Endothelial cell of umbilical vein (primary cell): ENCODE data around the gene SCO2.

Source experiments
- FOS ChIP-seq: IDR thresholded peaks from 2 replicates; pipeline ENCODE4 v1.6.1; 2011; ENCODE audit warnings: mild to moderate bottlenecking, low read length, moderate library complexity, borderline replicate concordance; ENCODE audit not compliant: insufficient read depth
- POLR2A ChIP-seq: IDR thresholded peaks from 2 replicates; pipeline ENCODE4 v1.6.1; 2012; ENCODE audit warnings: low read depth, mild to moderate bottlenecking, control low read depth, low read length
- POLR2AphosphoS5 ChIP-seq: IDR thresholded peaks from 2 replicates; pipeline ENCODE4 v1.6.1; 2012; ENCODE audit warnings: low read depth, mild to moderate bottlenecking, control low read depth, low read length, moderate library complexity; ENCODE audit not compliant: insufficient read depth
- TF ChIP-seq, protein P1 (sequence below), 2 donors: IDR thresholded peaks; 1 replicate in 1 of 2; 2 replicates in 1 of 2; pipeline ENCODE4 v1.5.1; 2011; ENCODE audit warnings: low read length in 2 of 2, mild to moderate bottlenecking in 2 of 2, moderate library complexity in 2 of 2, control low read depth in 1 of 2, inconsistent platforms in 1 of 2, low read depth in 1 of 2; ENCODE audit not compliant: insufficient read depth in 1 of 2; ENCODE audit errors: extremely low read depth in 1 of 2
- TF ChIP-seq, protein P2 (sequence below): IDR thresholded peaks from 2 replicates; pipeline ENCODE4 v1.6.1; 2011; ENCODE audit not compliant: insufficient read depth, insufficient read length

DNA sequence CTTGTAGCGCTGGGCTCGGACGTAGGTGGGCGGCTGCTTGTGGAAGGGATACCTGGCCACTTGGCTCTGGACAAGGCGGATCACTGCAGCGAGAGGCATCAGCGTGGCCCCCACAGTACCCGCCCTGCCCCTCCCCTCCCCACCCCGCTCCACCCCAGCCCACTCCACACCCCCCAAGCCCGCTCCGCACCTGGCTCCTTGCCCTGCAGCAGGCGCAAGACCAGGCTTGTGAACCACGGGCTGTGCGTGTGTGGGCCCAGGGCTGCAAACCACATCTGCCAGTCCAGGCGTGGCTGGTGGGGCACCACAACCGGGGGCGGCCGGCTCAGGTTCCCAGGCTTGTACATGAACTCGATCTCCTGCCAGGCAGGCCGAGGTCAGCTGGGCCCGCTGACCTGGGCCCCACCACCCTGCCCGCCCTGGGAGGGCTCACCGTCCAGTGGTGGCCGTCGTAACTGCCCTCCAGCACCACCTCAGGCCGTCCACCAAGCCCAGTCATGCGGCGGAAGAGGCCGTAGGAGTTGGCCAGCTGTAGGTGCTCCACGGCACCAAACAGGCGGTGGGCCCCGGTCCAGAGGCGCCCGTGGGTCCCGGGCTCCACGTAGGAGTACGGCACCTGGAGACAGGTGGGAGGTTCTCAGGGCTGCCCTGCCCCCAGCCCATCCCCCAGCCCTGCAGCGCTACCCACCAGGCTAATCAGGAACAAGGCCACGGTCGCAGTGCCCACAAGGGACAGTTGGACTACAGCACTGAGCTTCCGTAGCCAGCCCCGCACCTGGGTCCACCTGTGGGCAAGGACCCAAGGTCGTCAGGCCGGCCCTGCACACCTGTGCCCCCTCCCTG lies 20.8 kb downstream of the SCO2 start:
- TF ChIP-seq POLR2A: no peak
- TF ChIP-seq, protein P1, sequence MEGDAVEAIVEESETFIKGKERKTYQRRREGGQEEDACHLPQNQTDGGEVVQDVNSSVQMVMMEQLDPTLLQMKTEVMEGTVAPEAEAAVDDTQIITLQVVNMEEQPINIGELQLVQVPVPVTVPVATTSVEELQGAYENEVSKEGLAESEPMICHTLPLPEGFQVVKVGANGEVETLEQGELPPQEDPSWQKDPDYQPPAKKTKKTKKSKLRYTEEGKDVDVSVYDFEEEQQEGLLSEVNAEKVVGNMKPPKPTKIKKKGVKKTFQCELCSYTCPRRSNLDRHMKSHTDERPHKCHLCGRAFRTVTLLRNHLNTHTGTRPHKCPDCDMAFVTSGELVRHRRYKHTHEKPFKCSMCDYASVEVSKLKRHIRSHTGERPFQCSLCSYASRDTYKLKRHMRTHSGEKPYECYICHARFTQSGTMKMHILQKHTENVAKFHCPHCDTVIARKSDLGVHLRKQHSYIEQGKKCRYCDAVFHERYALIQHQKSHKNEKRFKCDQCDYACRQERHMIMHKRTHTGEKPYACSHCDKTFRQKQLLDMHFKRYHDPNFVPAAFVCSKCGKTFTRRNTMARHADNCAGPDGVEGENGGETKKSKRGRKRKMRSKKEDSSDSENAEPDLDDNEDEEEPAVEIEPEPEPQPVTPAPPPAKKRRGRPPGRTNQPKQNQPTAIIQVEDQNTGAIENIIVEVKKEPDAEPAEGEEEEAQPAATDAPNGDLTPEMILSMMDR (IDR thresholded peaks at IDR 0.05; ENCODE audit: extremely low read depth in 1 of 2, insufficient read depth in 1 of 2, low read depth in 1 of 2, low read length in 2 of 2): no peak
- no peak for TF ChIP-seq POLR2AphosphoS5
- TF ChIP-seq, protein P2, sequence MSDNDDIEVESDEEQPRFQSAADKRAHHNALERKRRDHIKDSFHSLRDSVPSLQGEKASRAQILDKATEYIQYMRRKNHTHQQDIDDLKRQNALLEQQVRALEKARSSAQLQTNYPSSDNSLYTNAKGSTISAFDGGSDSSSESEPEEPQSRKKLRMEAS: no peak
- TF ChIP-seq FOS: no peak
